ENCODE measurements around the gene RBM14.
"Not testable (repeated sequence)": the region's sequence is repeated elsewhere in the genome, so short reads cannot be mapped to it uniquely, and the experiment has no call there.

Gene RBM14

DNA sequence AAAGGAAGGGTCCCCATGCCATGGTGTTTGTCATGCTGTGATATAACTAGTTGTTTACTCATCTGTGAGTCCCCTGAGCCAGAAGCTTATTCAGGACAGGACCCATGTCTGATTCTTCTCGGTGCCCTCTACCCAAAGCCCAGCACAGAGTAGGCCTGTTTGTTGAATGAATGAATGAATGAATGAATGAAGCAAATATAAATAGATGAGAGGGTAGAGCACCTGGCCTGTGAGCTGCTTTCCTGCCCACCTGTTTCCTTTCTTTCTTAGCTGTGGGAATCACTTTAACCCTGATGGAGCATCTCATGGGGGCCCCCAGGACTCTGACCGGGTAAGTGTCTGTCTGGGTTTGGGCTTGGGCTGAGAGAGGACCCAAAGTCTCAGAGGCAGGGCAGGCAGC, 16.2 kb upstream of the RBM14 start:
- no peak for DNase-seq

DNA sequence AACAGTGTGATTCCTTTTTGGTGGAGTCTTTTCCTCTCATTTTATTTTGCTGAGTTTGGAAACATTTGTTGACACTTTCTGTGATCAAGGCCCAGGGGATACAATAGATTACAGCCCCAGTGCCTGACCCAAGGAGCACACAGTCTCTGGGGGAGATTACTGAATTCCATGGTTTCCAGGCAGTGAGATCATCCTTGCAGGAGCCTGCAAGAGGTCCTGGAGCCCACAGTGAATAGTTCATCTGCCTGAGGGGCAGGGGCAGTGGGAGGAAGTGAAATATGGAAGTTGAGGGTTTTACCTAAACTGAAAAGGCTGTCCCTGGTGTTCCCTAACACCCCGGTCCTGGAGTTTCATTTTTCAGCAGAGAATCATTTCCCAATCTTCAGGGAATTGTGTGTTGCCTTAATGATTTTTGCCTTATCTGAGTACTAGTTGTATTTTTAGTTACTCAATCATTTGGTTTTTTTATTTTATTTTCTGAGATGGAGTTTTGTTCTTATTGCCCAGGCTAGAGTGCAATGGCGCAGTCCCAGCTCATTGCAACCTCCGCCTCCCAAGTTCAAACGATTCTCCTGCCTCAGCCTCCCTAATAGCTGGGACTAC, 15.7 kb upstream of the RBM14 start:
- DNase-seq: no peak

DNA sequence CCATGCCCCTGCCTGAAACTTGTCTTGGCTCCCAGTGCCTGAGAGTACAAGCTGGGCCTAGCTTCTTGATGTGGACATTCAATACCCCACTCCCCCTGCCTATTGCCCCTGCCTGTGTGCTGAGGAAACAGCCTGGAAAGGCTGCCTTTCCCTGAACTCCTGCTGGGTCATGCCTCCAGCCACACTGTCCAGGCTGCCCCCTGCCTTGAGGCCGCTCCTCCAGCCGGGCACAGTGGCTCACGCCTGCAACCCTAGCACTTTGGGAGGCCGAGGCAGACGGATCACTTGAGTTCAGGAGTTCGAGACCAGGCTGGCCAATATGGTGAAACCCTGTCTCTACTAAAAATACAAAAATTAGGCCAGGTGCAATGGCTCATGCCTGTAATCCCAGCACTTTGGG, 13.4 kb upstream of the RBM14 start:
- no peak for DNase-seq

DNA sequence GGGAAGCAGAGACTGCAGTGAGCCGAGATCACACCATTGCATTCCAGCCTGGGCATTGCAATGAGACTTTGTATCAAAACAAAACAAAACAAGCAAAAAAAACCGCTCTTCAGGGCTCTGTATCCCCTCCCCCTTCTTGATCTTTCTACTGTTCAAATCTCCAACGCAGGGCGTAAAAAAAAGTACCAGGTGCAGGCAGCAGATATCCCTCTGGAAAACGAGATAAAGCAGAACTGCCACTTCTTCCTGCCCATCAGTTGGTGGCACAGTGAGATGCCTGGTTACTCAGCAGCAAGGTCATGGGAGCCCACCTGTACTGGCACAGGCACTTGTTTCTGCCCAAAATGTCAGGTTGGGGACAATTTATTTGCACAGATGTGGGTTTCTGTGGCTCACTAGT, 12.3 kb upstream of the RBM14 start:
- no peak for DNase-seq

DNA sequence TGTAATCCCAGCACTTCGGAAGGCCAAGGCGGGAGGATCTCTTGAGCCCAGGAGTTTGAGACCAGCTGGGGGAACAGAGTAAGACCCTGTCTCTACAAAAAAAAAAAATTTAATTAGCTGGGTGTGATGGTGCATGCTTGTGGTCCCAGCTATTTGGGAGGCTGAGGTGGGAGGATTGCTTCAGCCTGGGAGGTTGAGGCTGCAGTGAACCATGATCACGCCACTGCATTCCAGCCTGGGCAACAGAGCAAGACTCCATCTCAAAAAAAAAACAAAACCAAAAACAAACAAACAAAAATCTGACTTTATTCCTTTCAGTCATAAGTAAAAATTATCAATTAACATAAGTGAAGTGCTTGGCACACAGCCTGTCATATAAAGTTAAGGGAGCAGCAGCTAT, 9.8 kb upstream of the RBM14 start:
- DNase-seq: not testable (repeated sequence)

DNA sequence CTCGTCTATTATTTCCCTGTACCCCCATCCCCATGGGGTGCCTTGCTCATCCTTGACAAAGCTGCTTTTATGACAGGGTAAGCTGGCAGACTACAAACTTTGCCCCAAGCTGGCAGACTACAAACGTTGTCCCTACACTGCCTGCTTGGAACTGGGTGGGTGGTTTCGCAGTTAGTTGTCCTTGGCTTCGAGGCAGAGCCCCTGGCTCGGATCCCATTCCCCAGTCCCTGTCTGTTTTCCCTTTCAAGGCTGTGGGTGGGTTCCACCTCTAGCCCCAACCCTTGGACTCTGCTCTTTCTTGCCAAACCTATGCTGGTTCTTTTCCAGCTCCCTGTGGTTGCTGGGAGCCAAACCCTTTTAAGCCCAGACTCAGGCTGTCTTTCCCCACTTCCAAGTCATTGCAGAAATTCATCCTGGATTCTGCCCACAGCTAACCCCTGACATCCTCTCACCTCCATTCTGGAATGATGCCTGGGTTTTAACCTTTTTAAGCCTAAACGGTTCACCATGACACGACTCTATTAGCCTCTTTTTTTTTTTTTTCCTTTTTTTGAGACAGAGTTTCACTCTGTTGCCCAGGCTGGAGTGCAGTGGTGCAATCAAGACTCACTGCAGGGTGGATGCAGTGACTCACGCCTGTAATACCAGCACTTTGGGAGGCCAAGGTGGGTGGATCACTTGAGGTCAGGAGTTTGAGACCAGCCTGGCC, 9.2 kb upstream of the RBM14 start:
- DNase-seq: no peak

DNA sequence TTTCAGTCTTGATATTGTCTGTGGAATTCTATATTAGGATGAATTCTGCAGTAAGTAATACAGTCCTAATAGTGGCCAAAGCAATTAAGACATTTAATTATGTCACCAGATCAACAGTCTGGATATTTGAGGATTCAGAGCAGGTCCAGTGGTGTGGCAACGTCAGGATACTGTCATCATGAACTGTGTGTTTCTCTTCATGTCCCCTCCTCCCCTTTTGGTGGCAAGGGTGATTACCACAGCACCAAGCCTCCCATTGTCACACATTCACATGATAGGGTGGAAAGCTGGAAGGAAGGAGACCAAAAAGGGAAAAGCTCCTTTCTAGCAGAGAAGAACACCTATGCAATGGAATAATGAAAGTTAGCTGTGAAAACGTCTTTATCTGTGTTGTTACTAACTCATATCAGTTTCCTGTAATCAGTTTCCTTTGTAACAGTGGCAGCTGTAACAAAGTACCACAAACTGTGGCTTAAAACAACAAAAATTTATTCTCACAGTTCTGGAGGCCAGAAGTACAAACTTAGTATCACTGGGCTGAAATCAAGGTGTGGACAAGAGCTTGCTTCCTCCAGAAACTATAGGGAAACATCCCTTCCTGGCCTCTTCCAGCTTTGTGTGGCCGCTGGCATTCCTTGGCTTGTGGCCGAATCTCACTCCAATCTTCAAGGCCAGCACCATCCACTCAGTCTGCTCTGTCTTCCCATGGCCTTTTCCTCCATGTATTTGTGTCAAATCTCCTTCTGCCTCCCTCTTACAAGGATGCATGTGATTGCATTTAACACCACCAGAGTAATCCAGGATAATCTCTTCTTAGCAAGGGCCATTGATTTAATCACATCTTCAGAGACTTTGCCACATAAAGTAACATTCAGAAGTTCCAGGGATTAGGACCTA, 6.5 kb upstream of the RBM14 start:
- DNase-seq: no peak

DNA sequence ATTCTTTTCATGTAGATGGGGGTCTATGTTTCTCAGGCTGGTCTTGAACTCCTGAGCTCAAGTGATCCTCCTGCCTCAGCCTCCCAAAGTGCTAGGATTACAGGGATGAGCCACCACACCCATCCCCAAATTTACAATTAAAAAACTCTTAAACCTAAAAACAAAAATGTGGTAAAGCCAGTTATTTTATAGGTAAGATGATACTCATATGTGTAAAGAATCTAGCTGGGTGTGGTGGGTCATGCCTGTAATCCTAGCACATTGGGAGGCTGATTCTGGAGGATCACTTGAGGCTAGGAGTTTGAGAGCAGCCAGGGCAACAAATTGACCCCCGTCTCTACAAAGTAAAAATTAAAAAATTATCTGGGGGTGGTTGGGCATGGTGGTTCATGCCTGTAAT, 4.0 kb upstream of the RBM14 start:
- no peak for DNase-seq

DNA sequence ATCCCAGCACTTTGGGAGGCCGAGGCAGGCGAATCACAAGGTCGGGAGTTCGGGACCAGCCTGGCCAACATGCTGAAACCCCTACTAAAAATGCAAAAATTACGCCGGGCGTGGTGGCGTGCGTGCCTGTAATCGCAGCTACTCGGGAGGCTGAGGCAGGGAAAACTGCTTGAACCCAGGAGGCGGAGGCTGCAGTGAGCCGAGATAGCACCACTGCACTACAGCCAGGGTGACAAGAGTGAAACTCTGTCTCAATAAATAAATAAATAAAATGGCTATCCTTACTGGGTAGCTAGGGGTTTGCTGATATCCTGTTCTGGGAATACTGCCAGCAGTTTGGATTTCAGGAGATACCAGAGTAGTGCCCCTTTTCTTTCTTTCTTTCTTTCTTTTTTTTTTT, 2.4 kb upstream of the RBM14 start:
- no peak for DNase-seq

DNA sequence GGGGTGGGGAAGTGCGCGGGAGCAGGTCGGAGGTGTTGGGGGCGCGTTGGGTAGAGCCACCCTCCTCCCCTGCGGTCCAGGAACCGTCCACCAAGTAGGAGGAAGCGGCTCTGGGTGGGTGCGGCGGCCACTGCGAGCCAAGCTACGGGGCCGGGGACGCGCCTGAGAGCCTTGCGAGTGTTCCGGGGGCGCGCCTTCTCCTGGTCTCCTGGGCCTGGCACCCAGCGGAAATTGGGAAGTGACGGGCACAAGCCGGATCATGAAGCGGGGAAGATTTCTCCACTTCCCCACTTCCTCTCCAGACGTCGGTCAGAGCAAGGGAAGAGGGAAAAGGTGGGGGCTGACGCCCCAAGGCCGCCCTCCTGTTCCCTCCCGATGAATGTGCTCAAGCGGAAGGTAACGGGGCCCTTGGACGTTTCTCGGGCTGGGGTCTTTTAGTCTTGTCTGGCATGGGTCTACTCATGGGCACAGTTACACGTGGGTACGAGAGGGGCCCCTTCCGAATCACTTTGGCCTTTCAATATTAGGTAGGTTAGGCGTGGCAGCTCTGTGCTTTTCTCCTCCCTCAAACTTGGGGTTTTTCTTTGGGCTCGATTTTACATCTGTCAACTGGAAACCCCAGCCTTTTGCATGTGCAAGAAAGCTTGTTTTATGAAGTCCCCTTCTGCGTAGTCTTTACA, 865 bp downstream of the RBM14 start:
- DNase-seq: no peak

DNA sequence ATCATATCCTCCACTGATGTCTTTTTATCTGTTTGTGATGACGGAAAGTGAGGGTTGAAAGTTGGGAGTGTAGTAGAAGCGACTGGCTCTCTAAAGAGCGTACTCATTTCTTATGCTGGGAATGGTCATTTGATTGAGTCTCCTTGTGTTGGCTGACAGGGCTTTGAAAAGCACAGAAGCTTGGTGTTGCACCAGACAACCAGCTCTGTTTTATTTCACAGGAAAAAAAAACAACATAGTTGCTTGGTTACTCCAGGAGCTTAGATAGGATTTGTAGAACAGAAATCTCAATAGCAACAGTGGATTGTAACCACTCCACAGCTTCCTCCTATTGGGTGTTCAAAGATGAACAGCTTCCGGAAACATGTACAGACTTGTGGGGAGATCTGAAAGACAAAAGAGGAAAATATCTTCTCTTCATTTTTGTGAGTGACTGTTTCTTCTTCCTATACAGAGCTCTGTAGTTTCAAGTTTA, 2.7 kb downstream of the RBM14 start:
- no peak for DNase-seq

DNA sequence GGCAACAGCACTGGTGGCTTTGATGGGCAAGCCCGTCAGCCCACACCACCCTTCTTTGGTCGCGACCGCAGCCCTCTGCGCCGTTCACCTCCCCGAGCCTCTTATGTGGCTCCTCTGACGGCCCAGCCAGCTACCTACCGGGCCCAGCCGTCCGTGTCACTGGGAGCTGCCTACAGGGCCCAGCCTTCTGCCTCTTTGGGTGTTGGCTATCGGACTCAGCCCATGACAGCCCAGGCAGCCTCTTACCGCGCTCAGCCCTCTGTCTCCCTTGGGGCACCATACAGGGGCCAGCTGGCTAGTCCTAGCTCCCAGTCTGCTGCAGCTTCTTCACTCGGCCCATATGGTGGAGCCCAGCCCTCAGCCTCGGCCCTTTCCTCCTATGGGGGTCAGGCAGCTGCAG, 8.0 kb downstream of the RBM14 start:
- no peak for DNase-seq

DNA sequence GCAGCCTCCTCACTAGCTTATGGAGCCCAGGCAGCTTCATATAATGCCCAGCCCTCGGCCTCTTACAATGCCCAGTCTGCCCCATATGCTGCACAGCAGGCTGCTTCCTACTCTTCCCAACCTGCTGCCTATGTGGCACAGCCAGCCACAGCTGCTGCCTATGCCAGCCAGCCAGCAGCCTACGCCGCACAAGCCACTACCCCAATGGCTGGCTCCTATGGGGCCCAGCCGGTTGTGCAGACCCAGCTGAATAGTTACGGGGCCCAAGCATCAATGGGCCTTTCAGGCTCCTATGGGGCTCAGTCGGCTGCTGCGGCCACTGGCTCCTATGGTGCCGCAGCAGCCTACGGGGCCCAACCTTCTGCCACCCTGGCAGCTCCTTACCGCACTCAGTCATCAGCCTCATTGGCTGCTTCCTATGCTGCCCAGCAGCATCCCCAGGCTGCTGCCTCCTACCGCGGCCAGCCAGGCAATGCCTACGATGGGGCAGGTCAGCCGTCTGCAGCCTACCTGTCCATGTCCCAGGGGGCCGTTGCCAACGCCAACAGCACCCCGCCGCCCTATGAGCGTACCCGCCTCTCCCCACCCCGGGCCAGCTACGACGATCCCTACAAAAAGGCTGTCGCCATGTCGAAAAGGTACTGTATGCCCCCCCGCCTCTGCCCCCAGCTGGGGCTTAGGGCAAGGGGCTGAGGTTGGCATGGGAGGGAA, 8.8 kb downstream of the RBM14 start:
- no peak for DNase-seq

DNA sequence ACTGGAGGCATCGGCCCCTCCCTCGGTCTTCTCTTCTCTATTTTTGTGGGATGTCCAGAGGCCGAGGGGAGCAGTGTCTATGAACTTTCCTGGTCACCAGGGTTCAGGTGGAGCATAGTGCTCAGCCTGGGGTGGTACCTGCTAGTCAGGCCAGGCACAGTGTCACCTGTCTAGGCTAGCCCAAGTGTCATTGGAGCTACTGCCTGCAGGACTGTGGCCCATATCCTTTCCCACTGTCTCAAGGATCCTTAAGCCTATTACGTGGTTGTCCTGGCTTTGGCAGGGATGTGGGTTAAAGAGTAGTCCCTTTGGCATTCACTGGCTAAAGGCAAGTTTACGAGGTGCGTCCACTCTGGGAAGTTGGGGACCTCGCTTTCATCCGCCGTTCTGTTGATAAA, 9.3 kb downstream of the RBM14 start:
- no peak for DNase-seq

DNA sequence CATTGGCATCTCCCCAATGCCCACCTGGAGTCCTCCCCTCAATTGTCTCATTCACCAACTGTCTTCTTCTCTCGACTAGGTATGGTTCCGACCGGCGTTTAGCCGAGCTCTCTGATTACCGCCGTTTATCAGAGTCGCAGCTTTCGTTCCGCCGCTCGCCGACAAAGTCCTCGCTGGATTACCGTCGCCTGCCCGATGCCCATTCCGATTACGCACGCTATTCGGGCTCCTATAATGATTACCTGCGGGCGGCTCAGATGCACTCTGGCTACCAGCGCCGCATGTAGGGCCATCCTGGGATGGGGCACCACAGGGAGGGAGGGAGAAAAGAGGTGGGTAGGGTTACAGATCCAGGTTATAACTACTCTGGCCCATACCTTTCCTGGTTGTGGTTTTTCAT, 10.0 kb downstream of the RBM14 start:
- DNase-seq: no peak

DNA sequence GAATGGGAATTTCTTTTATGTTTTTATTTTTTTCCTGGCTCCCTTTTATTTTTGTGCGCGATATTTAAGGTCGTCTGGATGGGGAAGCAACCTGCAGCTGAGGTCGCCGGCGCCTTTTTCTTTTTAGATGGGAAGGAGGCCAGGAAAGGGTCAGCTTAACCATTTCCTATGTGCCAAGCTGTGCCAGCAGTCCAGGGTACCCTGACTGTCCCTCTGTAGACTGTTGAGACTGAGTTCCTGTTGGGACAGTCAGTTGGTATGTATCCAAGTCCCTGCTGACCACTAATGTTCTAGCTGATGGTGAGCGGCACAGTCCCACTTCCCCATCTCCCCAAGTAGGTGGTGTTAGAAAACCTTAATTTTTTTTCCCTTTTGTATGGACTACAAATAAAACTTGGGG, 10.5 kb downstream of the RBM14 start:
- no peak for DNase-seq

DNA sequence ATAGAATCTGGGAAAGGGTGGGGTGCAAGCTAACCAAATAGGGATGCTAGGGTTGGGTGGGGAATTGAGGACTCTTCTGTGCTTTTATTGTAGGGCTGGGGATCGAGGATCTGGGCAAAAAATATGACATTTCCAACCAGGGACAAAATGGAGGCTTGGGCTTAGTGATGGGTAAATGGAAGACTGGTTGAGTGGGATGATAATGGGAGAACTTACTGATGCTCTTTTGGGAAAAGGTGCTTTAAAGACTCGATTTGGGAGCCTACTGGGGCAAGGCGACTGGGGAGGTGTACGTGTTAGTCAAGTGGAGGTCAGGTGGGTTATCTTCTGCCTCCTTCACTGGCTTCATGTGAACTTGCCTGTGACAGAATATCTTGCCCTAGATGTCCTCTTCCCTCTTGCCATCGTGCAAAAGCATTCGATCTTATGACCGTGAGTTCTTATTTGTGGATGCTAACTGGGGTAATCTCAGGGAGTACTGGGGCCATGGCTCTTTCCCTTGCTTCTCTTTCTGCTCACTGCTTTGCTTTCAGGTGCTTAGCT, 11.7 kb downstream of the RBM14 start:
- DNase-seq: no peak

DNA sequence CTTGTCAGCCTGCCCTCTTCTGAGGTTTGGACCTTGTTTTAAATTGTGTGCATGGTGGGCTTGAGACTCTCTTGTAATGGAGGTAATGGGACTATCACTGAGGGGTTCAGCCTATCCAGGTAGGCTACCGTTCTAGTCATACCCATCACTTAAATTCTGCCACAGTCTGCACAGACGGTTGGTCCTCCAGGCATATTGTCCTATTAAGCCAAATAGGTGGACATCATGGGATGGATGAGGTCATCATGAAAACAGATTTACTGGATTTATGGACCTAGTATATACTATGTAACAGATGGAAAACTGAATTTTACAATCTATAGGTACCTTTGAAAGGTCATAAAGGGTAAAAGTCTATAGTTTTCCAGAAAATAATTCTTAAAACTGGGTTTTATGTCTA, 12.9 kb downstream of the RBM14 start:
- DNase-seq: no peak

DNA sequence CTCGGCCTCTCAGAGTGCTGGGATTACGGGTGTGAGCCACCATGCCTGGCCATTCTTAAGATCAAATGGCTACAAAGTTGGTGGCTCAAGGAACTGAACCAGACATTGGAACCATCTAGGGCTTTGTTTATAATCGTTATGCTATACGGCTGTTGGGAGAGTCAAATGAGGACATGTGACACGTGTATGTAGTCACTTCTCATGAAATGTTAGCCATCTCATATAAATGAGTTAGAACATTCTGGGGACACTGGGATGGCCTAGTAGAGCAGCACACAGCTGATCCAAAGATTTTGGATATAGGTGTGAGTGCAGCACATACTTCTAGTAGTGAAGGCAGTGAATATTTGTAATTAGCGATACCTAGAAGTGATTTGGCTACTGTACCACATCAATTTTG, 15.5 kb downstream of the RBM14 start:
- no peak for DNase-seq

DNA sequence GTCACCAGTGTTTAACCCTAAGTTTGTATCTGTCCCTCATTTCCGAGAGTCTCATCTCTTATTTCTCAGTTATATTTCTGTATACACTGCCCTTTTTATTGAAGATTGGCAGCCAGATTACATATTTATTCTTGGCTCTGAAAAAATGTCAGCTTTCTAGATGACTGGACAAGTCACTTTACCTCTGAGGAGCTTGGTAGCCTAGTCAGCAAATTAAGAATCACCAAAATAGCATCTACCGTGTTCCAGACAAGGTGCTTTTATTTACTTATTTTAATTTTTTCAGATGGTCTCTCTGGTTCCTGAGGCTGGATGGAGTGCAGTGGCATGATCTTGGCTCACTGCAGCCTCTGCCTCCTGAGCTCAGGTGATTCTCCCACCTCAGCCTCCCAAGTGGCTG, 16.5 kb downstream of the RBM14 start:
- DNase-seq: no peak

DNA sequence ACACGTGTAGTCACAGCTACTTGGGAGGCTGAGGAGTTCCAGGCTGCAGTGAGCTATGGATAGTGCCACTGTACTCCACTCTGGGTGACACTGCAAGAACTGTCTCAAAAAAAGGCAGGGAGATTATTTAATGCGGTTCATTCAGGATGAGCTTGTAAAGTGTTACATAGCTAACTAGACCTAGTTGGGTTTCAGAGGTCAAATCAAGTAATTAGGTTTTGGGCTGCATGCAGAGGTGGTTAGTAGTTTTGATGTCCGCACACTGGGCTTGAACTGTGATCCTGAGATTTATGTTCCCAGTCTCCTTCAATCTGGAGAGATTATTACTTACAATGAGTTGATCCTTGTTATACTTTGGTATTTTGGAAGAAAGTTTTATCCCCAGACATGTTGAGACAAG, 20.0 kb downstream of the RBM14 start:
- no peak for DNase-seq

DNA sequence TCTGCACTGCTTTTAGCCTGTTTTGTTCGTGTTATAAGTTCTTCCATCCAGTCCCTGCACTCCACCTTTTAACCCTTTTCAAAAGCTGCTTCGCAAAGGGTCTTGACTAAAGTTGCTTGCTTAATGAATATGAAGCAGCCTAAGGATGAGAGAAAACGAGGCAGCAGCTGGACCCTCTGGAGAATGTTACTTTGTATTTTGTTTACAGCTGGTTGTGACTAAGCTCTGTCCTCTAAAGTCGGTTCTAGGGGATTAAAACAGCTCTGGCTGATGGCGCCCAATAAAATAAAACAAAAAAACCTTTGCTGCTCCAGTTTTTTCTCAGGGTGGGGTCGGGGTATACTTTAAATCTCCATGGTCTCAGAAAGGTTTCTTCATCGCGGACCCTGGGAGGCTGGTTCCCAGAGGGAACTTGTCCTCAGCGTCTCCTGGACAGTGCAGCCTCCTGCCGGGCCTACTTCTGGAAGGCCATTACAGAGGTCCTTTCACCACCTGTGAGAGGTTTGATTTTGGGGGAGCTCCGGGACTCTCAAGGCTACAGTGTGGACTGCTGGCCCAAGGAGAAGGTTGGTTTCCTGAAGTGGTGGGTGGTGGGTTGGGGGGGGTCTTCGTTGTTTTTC, 21.2 kb downstream of the RBM14 start:
- no peak for DNase-seq
